ENCODE measurements around the gene NTSR1.

The NTSR1 gene

GRCh38 chr20:62811320-62811719 lies 102.7 kb downstream of the NTSR1 start:
- H3K27ac ChIP-seq = no peak overlapping the region
- H3K4me3 ChIP-seq = no peak overlapping the region
- TF ChIP-seq CTCF (IDR thresholded peaks at IDR 0.05) = no peak
- no peak for DNase-seq (ENCODE audit: low spot score)

GRCh38 chr20:62811720-62812119 lies 103.1 kb downstream of the NTSR1 start:
- Histone ChIP-seq H3K4me3 (no peak overlapping the region), H3K27ac (no peak overlapping the region)
- TF ChIP-seq CTCF (IDR thresholded peaks at IDR 0.05) = no peak
- DNase-seq (ENCODE audit: low spot score) = no peak

Data from coronary artery (tissue), 2 donors.